Uterus (tissue), 4 donors: Measurements from ENCODE around the gene SMCO2. TPM values are rescaled to one million over a fixed set of nuclear protein-coding genes. Genes with fewer than 3 reads are reported as not detected.

ENCODE experiments used
- DNase-seq, 2 donors: peaks; one replicate each; pipeline ENCODE4 v3.0.0-alpha.2; 2019 to 2020
- H3K27ac ChIP-seq, 2 donors: fragments of 200-600 bp; sonication (generic); 1 replicate in 1 of 2; 2 replicates in 1 of 2; pipeline ENCODE4 v1.5.1; 2016 to 2018
- H3K27me3 ChIP-seq, 2 donors: fragments of 200-600 bp; sonication (generic); one replicate each; pipeline ENCODE4 v1.5.1; 2018 to 2019; ENCODE audit warnings: control low read depth in 1 of 2
- H3K36me3 ChIP-seq, 2 donors: fragments of 200-600 bp; sonication (generic); one replicate each; pipeline ENCODE4 v1.5.1; 2019; ENCODE audit warnings: control low read depth in 1 of 2
- H3K4me1 ChIP-seq, 2 donors: fragments of 200-600 bp; sonication (generic); one replicate each; pipeline ENCODE4 v1.5.1; 2018 to 2019; ENCODE audit warnings: control low read depth in 1 of 2
- H3K4me3 ChIP-seq, 2 donors: fragments of 200-600 bp; sonication (generic); 1 replicate in 1 of 2; 2 replicates in 1 of 2; pipeline ENCODE4 v1.5.1; 2018 to 2019; ENCODE audit warnings: mild to moderate bottlenecking in 1 of 2
- H3K9me3 ChIP-seq, 2 donors: fragments of 200-600 bp; sonication (generic); one replicate each; pipeline ENCODE4 v1.5.1; 2019; ENCODE audit warnings: control low read depth in 1 of 2
- POLR2A ChIP-seq, 2 donors: fragments of 450-650 bp; IDR thresholded peaks; one replicate each; pipeline ENCODE4 v1.6.1; 2016; ENCODE audit warnings: antibody characterized with exemption in 2 of 2, mild to moderate bottlenecking in 1 of 2, moderate library complexity in 1 of 2
- intact Hi-C: fragments of 100-400 bp; cut with DNase I; formaldehyde crosslinking; loops from one replicate; pipeline ENCODE4 v1.15.1; 2023; ENCODE audit warnings: low total_unique reads
- total RNA-seq, 4 donors: library from RNA; depleted of rRNA in 3 of 4; stranded (reverse); fragments of >200 nt in 3 of 4; gene quantifications; one replicate each; pipeline versions ENCODE4 v1.1.0 to v1.2.4, GENCODE V29; 2014 to 2023
- TF ChIP-seq, protein P1 (sequence below), 4 experiments: fragments of 200-600 bp in 2 of 4; fragments of 450-650 bp in 2 of 4; sonication (generic) in 2 of 4; IDR thresholded peaks; one replicate each; pipeline ENCODE4 v1.5.1; 2016 to 2019; ENCODE audit warnings: antibody characterized with exemption in 4 of 4, mild to moderate bottlenecking in 2 of 4, moderate library complexity in 1 of 4
- donor health status: DM: yes; HTN: yes; CAD: no.

The SMCO2 gene
- total RNA-seq, 4 donors from 2014 or later, result not detected

DNA sequence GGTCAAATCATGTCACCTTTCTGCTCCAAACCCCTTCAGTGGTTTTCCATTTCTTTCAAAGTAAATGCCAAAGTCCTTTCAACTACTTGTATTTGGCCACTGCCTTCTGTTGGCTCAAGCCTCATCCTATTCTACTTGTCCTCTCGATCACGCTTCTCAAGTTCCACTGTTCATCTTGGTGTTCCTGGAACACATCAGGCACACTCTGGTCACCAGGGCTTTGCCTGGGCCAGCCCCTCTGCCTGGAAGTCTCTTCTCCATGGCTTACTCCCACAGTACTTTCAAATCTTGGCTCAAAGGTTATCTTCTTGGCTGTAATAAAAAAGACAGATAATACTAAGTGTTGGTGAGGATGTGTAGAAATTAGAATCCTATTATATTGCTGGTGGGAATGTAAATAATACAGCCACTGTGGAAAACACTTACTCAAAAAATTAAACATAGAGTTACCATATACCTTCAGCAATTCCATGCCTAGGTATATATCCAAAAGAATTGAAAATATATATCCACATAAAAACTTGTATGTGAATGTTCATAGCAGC, 60.2 kb downstream of the SMCO2 start:
- peaks cover 0 to 2% of the 10 kb centered on the region in 2 donors for H3K4me1 ChIP-seq
- TF ChIP-seq POLR2A (IDR thresholded peaks at IDR 0.05), result no peak
- TF ChIP-seq, protein P1, sequence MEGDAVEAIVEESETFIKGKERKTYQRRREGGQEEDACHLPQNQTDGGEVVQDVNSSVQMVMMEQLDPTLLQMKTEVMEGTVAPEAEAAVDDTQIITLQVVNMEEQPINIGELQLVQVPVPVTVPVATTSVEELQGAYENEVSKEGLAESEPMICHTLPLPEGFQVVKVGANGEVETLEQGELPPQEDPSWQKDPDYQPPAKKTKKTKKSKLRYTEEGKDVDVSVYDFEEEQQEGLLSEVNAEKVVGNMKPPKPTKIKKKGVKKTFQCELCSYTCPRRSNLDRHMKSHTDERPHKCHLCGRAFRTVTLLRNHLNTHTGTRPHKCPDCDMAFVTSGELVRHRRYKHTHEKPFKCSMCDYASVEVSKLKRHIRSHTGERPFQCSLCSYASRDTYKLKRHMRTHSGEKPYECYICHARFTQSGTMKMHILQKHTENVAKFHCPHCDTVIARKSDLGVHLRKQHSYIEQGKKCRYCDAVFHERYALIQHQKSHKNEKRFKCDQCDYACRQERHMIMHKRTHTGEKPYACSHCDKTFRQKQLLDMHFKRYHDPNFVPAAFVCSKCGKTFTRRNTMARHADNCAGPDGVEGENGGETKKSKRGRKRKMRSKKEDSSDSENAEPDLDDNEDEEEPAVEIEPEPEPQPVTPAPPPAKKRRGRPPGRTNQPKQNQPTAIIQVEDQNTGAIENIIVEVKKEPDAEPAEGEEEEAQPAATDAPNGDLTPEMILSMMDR (IDR thresholded peaks at IDR 0.05), result no peak
- no peak overlapping the region for H3K27ac ChIP-seq
- H3K27me3 ChIP-seq, result no peaks in the 10 kb centered on the region
- DNase-seq, result no peak
- H3K9me3 ChIP-seq, result no peaks in the 10 kb centered on the region
- no peak overlapping the region for H3K4me3 ChIP-seq
- H3K36me3 ChIP-seq, result no peaks in the 10 kb centered on the region
- intact Hi-C loops, result no loop called here

- no peak for DNase-seq
- H3K36me3 ChIP-seq, result no peaks in the 10 kb centered on the region
- H3K9me3 ChIP-seq, result no peaks in the 10 kb centered on the region
- H3K4me1 ChIP-seq, result peaks cover 0 to 6% of the 10 kb centered on the region in 2 donors
- intact Hi-C loops, result no loop called here
- H3K4me3 ChIP-seq, result no peak overlapping the region
- H3K27ac ChIP-seq, result no peak overlapping the region
- TF ChIP-seq, protein P1 (IDR thresholded peaks at IDR 0.05), result no peak
- TF ChIP-seq POLR2A (IDR thresholded peaks at IDR 0.05), result no peak
- H3K27me3 ChIP-seq, result no peaks in the 10 kb centered on the region
These were observed 62.3 kb downstream of the SMCO2 start for GRCh38 chr12:27508736-27509431.

DNA sequence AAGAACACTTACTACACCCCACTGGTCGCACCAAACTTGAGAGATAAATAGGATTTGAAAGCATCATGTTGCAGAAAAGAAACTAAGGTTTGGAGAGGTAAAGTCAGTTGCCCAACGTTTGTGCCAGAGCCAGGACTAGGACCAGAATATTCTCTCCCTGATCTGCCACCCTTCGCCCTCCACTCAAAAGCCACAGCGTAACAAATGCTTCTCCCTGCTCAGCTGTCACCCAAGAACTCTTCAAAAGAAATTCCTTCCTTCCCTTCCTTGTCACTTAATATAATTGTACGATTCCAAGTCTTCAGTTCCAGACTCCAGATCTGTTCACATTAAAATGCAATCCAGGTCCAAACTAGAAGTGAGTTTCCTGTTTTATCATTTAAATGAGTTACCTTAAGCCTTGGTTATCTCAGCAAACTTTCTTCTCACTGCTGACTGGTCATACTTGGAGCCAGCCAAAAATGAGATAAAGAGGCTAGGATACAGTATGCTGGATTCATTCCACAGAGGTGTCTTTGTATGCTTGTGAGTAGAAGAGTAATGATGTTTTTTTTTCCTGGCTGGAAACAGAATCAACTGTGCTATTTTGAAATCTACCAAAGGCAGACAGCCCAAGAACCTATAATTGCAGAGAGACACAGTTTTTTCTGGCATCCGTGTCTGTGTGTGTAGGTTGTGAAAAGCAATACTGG, 64.6 kb downstream of the SMCO2 start:
- Histone ChIP-seq H3K4me1 (peaks cover 0 to 6% of the 10 kb centered on the region in 2 donors), H3K4me3 (no peak overlapping the region), H3K27me3 (no peaks in the 10 kb centered on the region), H3K9me3 (no peaks in the 10 kb centered on the region), H3K36me3 (no peaks in the 10 kb centered on the region), H3K27ac (peak overlapping the region in 1 of 2 donors; percentile 36)
- no peak for DNase-seq
- TF ChIP-seq, protein P1 (IDR thresholded peaks at IDR 0.05), result no peak
- TF ChIP-seq POLR2A (IDR thresholded peaks at IDR 0.05), result no peak
- intact Hi-C loops, result no loop called here

DNA sequence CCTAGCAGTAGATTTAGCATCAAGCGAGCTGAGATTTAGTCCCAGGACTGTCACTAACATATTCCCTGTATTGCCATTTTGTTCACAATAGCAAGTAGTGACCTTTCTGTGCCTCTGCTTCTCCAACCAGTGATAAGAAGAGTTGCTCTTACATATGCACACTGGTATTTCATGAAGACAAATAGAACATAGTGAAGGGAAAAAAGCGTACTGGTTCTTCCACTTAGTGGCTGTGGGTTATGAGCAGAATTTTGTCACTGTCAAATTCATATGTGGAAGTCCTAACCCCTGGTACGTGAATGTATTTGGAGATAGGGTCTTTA, 65.1 kb downstream of the SMCO2 start:
- DNase-seq, result no peak
- Histone ChIP-seq H3K27me3 (no peaks in the 10 kb centered on the region), H3K27ac (peak overlapping the region in 1 of 2 donors; percentile 36), H3K36me3 (no peaks in the 10 kb centered on the region), H3K4me3 (no peak overlapping the region), H3K4me1 (peaks cover 0 to 6% of the 10 kb centered on the region in 2 donors), H3K9me3 (no peaks in the 10 kb centered on the region)
- intact Hi-C loops, result no loop called here
- TF ChIP-seq POLR2A (IDR thresholded peaks at IDR 0.05), result no peak
- TF ChIP-seq, protein P1 (IDR thresholded peaks at IDR 0.05), result no peak

DNA sequence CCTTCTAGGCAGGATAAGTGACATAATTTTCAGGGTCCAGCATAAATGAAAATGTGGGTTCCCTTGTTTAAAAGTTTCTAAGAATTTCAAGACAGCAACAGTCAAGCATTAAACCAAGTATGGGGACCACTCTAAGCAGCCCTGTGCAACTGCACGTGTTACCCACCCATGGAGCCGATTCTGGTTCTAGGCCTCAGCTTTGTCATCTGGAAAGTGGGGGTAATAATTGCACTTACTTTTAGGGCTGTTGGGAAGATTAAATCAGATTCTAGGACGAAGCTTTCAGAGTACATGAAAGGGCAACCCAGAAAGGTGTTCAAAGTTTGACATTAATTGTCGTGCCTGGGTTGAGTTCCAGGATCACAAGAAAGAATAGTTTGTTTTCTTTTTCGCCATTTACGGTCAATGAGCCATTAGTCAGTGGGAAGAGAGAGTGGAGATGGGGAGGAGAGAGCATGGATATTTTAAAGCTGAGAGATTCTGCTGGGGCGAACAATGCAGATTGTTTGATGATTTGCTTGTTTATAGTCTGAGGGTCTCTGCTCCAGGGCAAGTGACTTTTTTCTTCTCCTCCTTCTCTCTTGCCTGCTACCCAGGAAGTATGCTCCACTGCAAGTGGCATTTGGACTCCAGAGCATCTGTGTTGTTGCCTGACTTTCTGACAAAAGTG, 66.8 kb downstream of the SMCO2 start:
- Histone ChIP-seq H3K36me3 (no peaks in the 10 kb centered on the region), H3K27me3 (no peaks in the 10 kb centered on the region), H3K4me1 (peaks cover 0 to 6% of the 10 kb centered on the region in 2 donors), H3K4me3 (no peak overlapping the region), H3K9me3 (no peaks in the 10 kb centered on the region), H3K27ac (no peak overlapping the region)
- TF ChIP-seq, protein P1 (IDR thresholded peaks at IDR 0.05), result no peak
- no peak for TF ChIP-seq POLR2A (IDR thresholded peaks at IDR 0.05)
- DNase-seq, result no peak
- intact Hi-C loops, result no loop called here
